HCT116 (cell line): ENCODE data around the gene POP4. TPM values are rescaled to one million over a fixed set of nuclear protein-coding genes. Genes with fewer than 3 reads are reported as not detected.

Source experiments
- ATAC-seq: fragments of 200-7000 bp; cut with Tn5 transposase; 2 replicates; pipeline ENCODE4 v1.9.1; 2020; ENCODE audit warnings: mild to moderate bottlenecking, moderate library complexity
- BruUV-seq: library from RNA; stranded (reverse); fragments of 400-500 nt; replicated peaks from 2 replicates; lab custom pipeline; 2021; lab: Mats Ljungman, UMichigan
- CTCF ChIA-PET: fragments of 300-600 bp; sonication (Branson Sonifier 250); formaldehyde crosslinking; loops from one replicate; lab custom pipeline; 2021; ENCODE audit warnings: antibody characterized with exemption; lab: Charles Lee
- POLR2A ChIA-PET: fragments of 300-600, 350-600 bp; sonication (Branson Sonifier 250); formaldehyde crosslinking; loops from one replicate; lab custom pipeline; 2021; ENCODE audit warnings: antibody characterized with exemption; lab: Charles Lee
- RAD21 ChIA-PET, 2 experiments: fragments of 300-600 bp; sonication (Branson Sonifier 250); formaldehyde crosslinking; loops; one replicate each; lab custom pipeline; 2023; ENCODE audit warnings: low total read pairs in 2 of 2; ENCODE audit not compliant: uncharacterized antibody in 2 of 2, unreplicated experiment in 2 of 2, low non-redundant PET in 1 of 2; lab: Charles Lee
- DNase-seq: peaks from one replicate; pipeline ENCODE4 v3.0.0-alpha.2; 2010; ENCODE audit warnings: low read depth, low spot score
- H2AFZ ChIP-seq: fragments of 200-600 bp; shearing (Covaris generic), sonication (generic); 2 replicates; pipeline ENCODE4 v1.6.1; 2017; ENCODE audit warnings: low read depth, mixed run types, mixed read lengths, antibody characterized with exemption, low read length; ENCODE audit not compliant: poor library complexity, severe bottlenecking
- H3K27ac ChIP-seq: 2 replicates; pipeline ENCODE4 v1.5.1; 2012; ENCODE audit warnings: low read depth, low read length
- H3K27me3 ChIP-seq: fragments of 200-600 bp; sonication (generic); 2 replicates; pipeline ENCODE4 v1.6.1; 2016; ENCODE audit warnings: mixed run types, low read length, mixed read lengths; ENCODE audit not compliant: insufficient read depth
- H3K36me3 ChIP-seq, 2 experiments: fragments of 200-500 bp in 1 of 2; fragments of 200-600 bp in 1 of 2; sonication (Bioruptor generic) in 1 of 2; sonication (generic) in 1 of 2; 2 replicates each; pipeline versions ENCODE4 v1.5.1 to v1.6.1; 2014 to 2016; ENCODE audit warnings: low read length in 2 of 2, inconsistent platforms in 1 of 2, mixed read lengths in 1 of 2, mixed run types in 1 of 2; ENCODE audit not compliant: insufficient read depth in 2 of 2, control insufficient read depth in 1 of 2
- H3K4me1 ChIP-seq, 2 experiments: fragments of 200-600 bp in 1 of 2; sonication (generic) in 1 of 2; 2 replicates each; pipeline versions ENCODE4 v1.5.1 to v1.6.1; 2012 to 2017; ENCODE audit warnings: low read length in 2 of 2, inconsistent platforms in 1 of 2, mild to moderate bottlenecking in 1 of 2, mixed read lengths in 1 of 2, mixed run types in 1 of 2, moderate library complexity in 1 of 2; ENCODE audit not compliant: insufficient read depth in 2 of 2, control insufficient read depth in 1 of 2
- H3K4me2 ChIP-seq: fragments of 200-600 bp; sonication (generic); 2 replicates; pipeline ENCODE4 v1.6.1; 2017; ENCODE audit warnings: mixed run types, low read length, mixed read lengths
- H3K4me3 ChIP-seq, 2 experiments: fragments of 200-600 bp in 1 of 2; sonication (generic) in 1 of 2; replicated peaks in 1 of 2; 2 replicates each; pipeline ENCODE4 v1.5.1; 2011 to 2016; ENCODE audit warnings: low read length in 2 of 2, control low read depth in 1 of 2, low read depth in 1 of 2, mild to moderate bottlenecking in 1 of 2, mixed read lengths in 1 of 2, mixed run types in 1 of 2
- H3K79me2 ChIP-seq: fragments of 200-600 bp; sonication (generic); 2 replicates; pipeline ENCODE4 v1.6.1; 2017; ENCODE audit warnings: mild to moderate bottlenecking, mixed run types, low read length, moderate library complexity, mixed read lengths; ENCODE audit not compliant: insufficient read depth
- H3K9ac ChIP-seq: fragments of 200-600 bp; sonication (generic); 2 replicates; pipeline ENCODE4 v1.6.1; 2016; ENCODE audit warnings: low read length, mixed read lengths
- H3K9me2 ChIP-seq: fragments of 200-600 bp; sonication (generic), shearing (Covaris generic); 2 replicates; pipeline ENCODE4 v1.6.1; 2017; ENCODE audit warnings: mixed run types, mild to moderate bottlenecking, moderate library complexity; ENCODE audit not compliant: insufficient read depth
- H3K9me3 ChIP-seq, 2 experiments: fragments of 200-500 bp in 1 of 2; fragments of 200-600 bp in 1 of 2; sonication (Bioruptor generic) in 1 of 2; sonication (generic) in 1 of 2; 2 replicates each; pipeline ENCODE4 v1.6.1; 2014 to 2017; ENCODE audit warnings: low read length in 2 of 2, mixed read lengths in 2 of 2, inconsistent platforms in 1 of 2, low read depth in 1 of 2, mild to moderate bottlenecking in 1 of 2, mixed run types in 1 of 2, moderate library complexity in 1 of 2; ENCODE audit not compliant: control insufficient read depth in 1 of 2, insufficient read depth in 1 of 2
- H4K20me1 ChIP-seq: fragments of 200-600 bp; sonication (generic), shearing (Covaris generic); 2 replicates; pipeline ENCODE4 v1.6.1; 2017; ENCODE audit warnings: mixed run types, mild to moderate bottlenecking, moderate library complexity; ENCODE audit not compliant: insufficient read depth
- CEBPB ChIP-seq: IDR thresholded peaks from 2 replicates; pipeline ENCODE4 v1.6.1; 2012; ENCODE audit warnings: low read depth
- EZH2phosphoT487 ChIP-seq: fragments of 200-600 bp; IDR thresholded peaks from 2 replicates; pipeline ENCODE4 v1.6.1; 2018; ENCODE audit warnings: antibody characterized with exemption, borderline replicate concordance
- JUND ChIP-seq: IDR thresholded peaks from 2 replicates; pipeline ENCODE4 v1.6.1; 2012
- POLR2A ChIP-seq: IDR thresholded peaks from 2 replicates; pipeline ENCODE4 v1.7.0; 2011; ENCODE audit warnings: borderline replicate concordance; ENCODE audit not compliant: insufficient read depth, insufficient read length; ENCODE audit errors: extremely low read depth
- SRF ChIP-seq: IDR thresholded peaks from 2 replicates; pipeline ENCODE4 v1.6.1; 2012; ENCODE audit warnings: low read depth
- TCF7L2 ChIP-seq: IDR thresholded peaks from 2 replicates; pipeline ENCODE4 v1.7.0; 2011; ENCODE audit warnings: borderline replicate concordance, inconsistent platforms; ENCODE audit not compliant: insufficient read depth, insufficient read length; ENCODE audit errors: extremely low read depth
- ZFX ChIP-seq: fragments of 450-650 bp; IDR thresholded peaks from 2 replicates; pipeline ENCODE4 v1.6.1; 2017
- intact Hi-C: fragments of 100-400 bp; cut with micrococcal nuclease; formaldehyde crosslinking; loops from 2 replicates; pipeline ENCODE4 v1.10.0; 2022
- total RNA-seq: library from RNA; stranded (reverse); gene quantifications from one replicate; pipeline ENCODE4 v1.2.1, GENCODE V29; 2021; ENCODE audit not compliant: unreplicated experiment
- TF ChIP-seq, protein P1 (sequence below): IDR thresholded peaks from 2 replicates; pipeline ENCODE4 v1.6.1; 2012; ENCODE audit warnings: low read depth

The POP4 gene
- total RNA-seq, 1 experiment from 2014 or later, result 61.2 TPM

DNA sequence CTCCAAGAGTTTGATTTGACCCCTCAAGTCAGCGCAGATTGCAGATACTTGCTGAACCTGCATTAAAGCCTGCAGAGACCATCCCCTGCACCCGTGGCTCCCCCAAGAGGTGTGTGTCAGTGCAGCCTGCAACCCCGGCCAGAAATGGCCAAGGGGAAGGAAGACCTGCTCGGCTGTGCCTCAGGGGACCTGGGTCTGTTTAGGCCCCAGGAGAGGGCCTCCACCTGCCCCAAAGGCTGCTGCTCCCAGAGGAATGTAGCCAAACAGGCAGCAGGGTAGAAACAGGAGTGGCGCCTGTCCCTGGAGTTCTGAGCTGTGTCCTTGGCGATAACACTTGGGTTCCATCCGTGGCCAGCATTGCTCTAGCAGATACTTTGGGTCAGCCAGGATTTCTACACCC lies 8.0 kb downstream of the POP4 start:
- Histone ChIP-seq H3K4me3 (no peak overlapping the region), H3K27me3 (no peaks in the 10 kb centered on the region), H3K9me3 (no peaks in the 10 kb centered on the region), H3K9me2 (no peaks in the 10 kb centered on the region), H3K9ac (no peak overlapping the region), H3K4me1 (no peaks in the 10 kb centered on the region), H3K36me3 (peaks cover 13 to 29% of the 10 kb centered on the region in 2 experiments), H4K20me1 (no peaks in the 10 kb centered on the region), H3K79me2 (no peaks in the 10 kb centered on the region), H2AFZ (no peak overlapping the region), H3K4me2 (no peak overlapping the region), H3K27ac (no peak overlapping the region)
- DNase-seq, result no peak
- CTCF ChIA-PET, result interaction anchor here (0.7 kb wide), 1 partner anchor 57 kb away, joined by 3 read pairs; no protein-coding TSS in a partner anchor
- intact Hi-C loops, result loop anchor here (5.0 kb wide), 2 partner anchors 53 to 258 kb away; partner anchors contain the start of gene PLEKHF1
- POLR2A ChIA-PET, result no interaction called here
- RAD21 ChIA-PET, result no interaction called here
- no peak for ATAC-seq
- no TSS peak for BruUV-seq
- TF ChIP-seq EZH2phosphoT487, result no peak
- TF ChIP-seq SRF, result no peak
- TF ChIP-seq, protein P1, sequence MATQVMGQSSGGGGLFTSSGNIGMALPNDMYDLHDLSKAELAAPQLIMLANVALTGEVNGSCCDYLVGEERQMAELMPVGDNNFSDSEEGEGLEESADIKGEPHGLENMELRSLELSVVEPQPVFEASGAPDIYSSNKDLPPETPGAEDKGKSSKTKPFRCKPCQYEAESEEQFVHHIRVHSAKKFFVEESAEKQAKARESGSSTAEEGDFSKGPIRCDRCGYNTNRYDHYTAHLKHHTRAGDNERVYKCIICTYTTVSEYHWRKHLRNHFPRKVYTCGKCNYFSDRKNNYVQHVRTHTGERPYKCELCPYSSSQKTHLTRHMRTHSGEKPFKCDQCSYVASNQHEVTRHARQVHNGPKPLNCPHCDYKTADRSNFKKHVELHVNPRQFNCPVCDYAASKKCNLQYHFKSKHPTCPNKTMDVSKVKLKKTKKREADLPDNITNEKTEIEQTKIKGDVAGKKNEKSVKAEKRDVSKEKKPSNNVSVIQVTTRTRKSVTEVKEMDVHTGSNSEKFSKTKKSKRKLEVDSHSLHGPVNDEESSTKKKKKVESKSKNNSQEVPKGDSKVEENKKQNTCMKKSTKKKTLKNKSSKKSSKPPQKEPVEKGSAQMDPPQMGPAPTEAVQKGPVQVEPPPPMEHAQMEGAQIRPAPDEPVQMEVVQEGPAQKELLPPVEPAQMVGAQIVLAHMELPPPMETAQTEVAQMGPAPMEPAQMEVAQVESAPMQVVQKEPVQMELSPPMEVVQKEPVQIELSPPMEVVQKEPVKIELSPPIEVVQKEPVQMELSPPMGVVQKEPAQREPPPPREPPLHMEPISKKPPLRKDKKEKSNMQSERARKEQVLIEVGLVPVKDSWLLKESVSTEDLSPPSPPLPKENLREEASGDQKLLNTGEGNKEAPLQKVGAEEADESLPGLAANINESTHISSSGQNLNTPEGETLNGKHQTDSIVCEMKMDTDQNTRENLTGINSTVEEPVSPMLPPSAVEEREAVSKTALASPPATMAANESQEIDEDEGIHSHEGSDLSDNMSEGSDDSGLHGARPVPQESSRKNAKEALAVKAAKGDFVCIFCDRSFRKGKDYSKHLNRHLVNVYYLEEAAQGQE, result no peak
- TF ChIP-seq ZFX, result no peak
- TF ChIP-seq CEBPB, result no peak
- TF ChIP-seq POLR2A, result no peak
- TF ChIP-seq JUND, result no peak
- TF ChIP-seq TCF7L2, result no peak
